K562 (cell line): ENCODE measurements around the gene AHCYL2. TPM values are rescaled to one million over a fixed set of nuclear protein-coding genes. Genes with fewer than 3 reads are reported as not detected.

Experiments used
- ATAC-seq: fragments of 200-7000 bp; cut with Tn5 transposase; 3 replicates; pipeline ENCODE4 v1.9.1; 2020; ENCODE audit warnings: moderate library complexity
- BruUV-seq: library from RNA; stranded (reverse); fragments of 400-500 nt; replicated peaks from 2 replicates; lab custom pipeline; 2021; lab: Mats Ljungman, UMichigan
- CTCF ChIA-PET: fragments of 300-600 bp; formaldehyde crosslinking; extraction: SDS; loops from one replicate; lab custom pipeline; 2021; ENCODE audit warnings: low intra/inter-chr PET ratio; lab: Yijun Ruan, JAX
- POLR2A ChIA-PET: fragments of 300-600, 350-650 bp; sonication (Branson Sonifier 250); formaldehyde crosslinking; extraction: SDS; loops from one replicate; lab custom pipeline; 2021; ENCODE audit warnings: antibody characterized with exemption, inconsistent platforms; lab: Yijun Ruan, JAX
- DNase-seq, 4 experiments: peaks; one replicate each; pipeline versions ENCODE4 v3.0.0 to v3.0.0-alpha.2; 2011 to 2018; ENCODE audit warnings: low spot score in 3 of 4, mixed read lengths in 3 of 4; ENCODE audit errors: extremely low read depth in 1 of 4
- FAIRE-seq: peaks from 2 replicates; lab custom pipeline; 2011; peaks lifted over from hg19 to GRCh38; lab: Jason Lieb, UNC
- H2AFZ ChIP-seq: 2 replicates; pipeline ENCODE4 v1.6.0; 2011; ENCODE audit warnings: low read depth, low read length, control low read depth, inconsistent platforms
- H3K27ac ChIP-seq: fragments of 200-600 bp; 3 replicates; pipeline ENCODE4 v1.8.0; 2011; ENCODE audit warnings: low read depth, mild to moderate bottlenecking, control low read depth, inconsistent platforms, low read length, moderate library complexity, mixed read lengths; ENCODE audit errors: extremely low read depth
- H3K27me3 ChIP-seq, 2 experiments: fragments of 300-600 bp in 1 of 2; 2 replicates in 1 of 2; 3 replicates in 1 of 2; pipeline versions ENCODE4 v1.6.0 to v1.8.0; 2011; ENCODE audit warnings: inconsistent platforms in 2 of 2, low read length in 2 of 2, mild to moderate bottlenecking in 1 of 2, mixed read lengths in 1 of 2, moderate library complexity in 1 of 2; ENCODE audit not compliant: control insufficient read depth in 2 of 2, insufficient read depth in 2 of 2
- H3K36me3 ChIP-seq: fragments of 300-600 bp; 3 replicates; pipeline ENCODE4 v1.8.0; 2011; ENCODE audit warnings: mild to moderate bottlenecking, low read length, inconsistent platforms; ENCODE audit not compliant: control insufficient read depth, insufficient read depth
- H3K4me1 ChIP-seq, 2 experiments: fragments of 200-600 bp in 1 of 2; replicated peaks in 1 of 2; 2 replicates in 1 of 2; 3 replicates in 1 of 2; pipeline versions ENCODE4 v1.5.1 to v1.8.0; 2011; ENCODE audit warnings: inconsistent platforms in 2 of 2, low read length in 2 of 2, mild to moderate bottlenecking in 1 of 2, mixed read lengths in 1 of 2, moderate library complexity in 1 of 2; ENCODE audit not compliant: control insufficient read depth in 2 of 2, insufficient read depth in 2 of 2
- H3K4me2 ChIP-seq: 2 replicates; pipeline ENCODE4 v1.6.1; 2011; ENCODE audit warnings: low read length, control low read depth, inconsistent platforms, mixed read lengths; ENCODE audit not compliant: insufficient read depth
- H3K4me3 ChIP-seq: fragments of 200-600 bp; sonication (generic), shearing (Covaris generic); 2 replicates; pipeline ENCODE4 v1.5.1; 2016; ENCODE audit warnings: control low read depth, inconsistent platforms
- H3K79me2 ChIP-seq: fragments of 200-600 bp; 3 replicates; pipeline ENCODE4 v1.8.0; 2011; ENCODE audit warnings: low read length, inconsistent platforms; ENCODE audit not compliant: control insufficient read depth, insufficient read depth
- H3K9ac ChIP-seq, 2 experiments: 2 replicates each; pipeline versions ENCODE4 v1.6.0 to v1.6.1; 2011; ENCODE audit warnings: low read depth in 2 of 2, low read length in 2 of 2, control low read depth in 1 of 2, inconsistent platforms in 1 of 2, mild to moderate bottlenecking in 1 of 2, mixed read lengths in 1 of 2; ENCODE audit not compliant: insufficient read depth in 1 of 2
- H3K9me1 ChIP-seq: one replicate; pipeline ENCODE4 v1.6.0; 2011; ENCODE audit warnings: inconsistent platforms, mild to moderate bottlenecking, low read length, moderate library complexity; ENCODE audit not compliant: control insufficient read depth, insufficient read depth
- H3K9me3 ChIP-seq: replicated peaks from 2 replicates; pipeline ENCODE4 v1.5.1; 2011; ENCODE audit warnings: low read depth, low read length, inconsistent platforms; ENCODE audit not compliant: control insufficient read depth, insufficient read depth
- H4K20me1 ChIP-seq: replicated peaks from 2 replicates; pipeline ENCODE4 v1.6.1; 2011; ENCODE audit warnings: low read length, inconsistent platforms, mixed read lengths; ENCODE audit not compliant: control insufficient read depth, insufficient read depth
- KDM1A ChIP-seq, 2 experiments: fragments of 450-650 bp; IDR thresholded peaks; 2 replicates each; pipeline ENCODE4 v1.6.1; 2016; ENCODE audit warnings: mild to moderate bottlenecking in 2 of 2
- POLR2B ChIP-seq: fragments of 450-650 bp; IDR thresholded peaks from 2 replicates; pipeline ENCODE4 v1.6.1; 2018; ENCODE audit warnings: low read depth; ENCODE audit not compliant: partially characterized antibody
- XRCC3 ChIP-seq: fragments of 450-650 bp; IDR thresholded peaks from 2 replicates; pipeline ENCODE4 v1.6.1; 2017; ENCODE audit warnings: mild to moderate bottlenecking, moderate library complexity
- WGBS: fragments of 100-300 bp; shearing (Covaris generic); methylation state at CpG from one replicate; pipeline ENCODE4 v1.1.6; 2016; ENCODE audit warnings: low coverage, mixed read lengths; ENCODE audit not compliant: insufficient coverage; ENCODE audit errors: missing lambda C conversion rate; 5-methylcytosine and 5-hydroxymethylcytosine counted together
- in situ Hi-C: fragments of 300-500 bp; cut with MboI; formaldehyde crosslinking; loops from 4 replicates; pipeline ENCODE4 v1.15.0; 2018; ENCODE audit warnings: inconsistent platforms, mixed read lengths
- intact Hi-C: fragments of 100-400 bp; cut with micrococcal nuclease; formaldehyde crosslinking; loops from 2 replicates; pipeline ENCODE4 v1.14.2; 2022
- polyA plus RNA-seq, 8 experiments: library from polyadenylated mRNA; depleted of rRNA in 4 of 8; stranded (reverse) in 5 of 8; unstranded in 3 of 8; fragments of >200 nt; fragmentation: Nextera tagmentation in 2 of 8; fragmentation: Illumina TruSeq in 1 of 8; extraction: Ambion mirVana in 2 of 8; extraction: Trizol in 1 of 8; gene quantifications; 2 replicates each; pipeline versions ENCODE4 v1.2.1 to v1.2.3, GENCODE V29; 2011 to 2014; ENCODE audit warnings: inconsistent platforms in 1 of 8, missing spikeins in 1 of 8
- total RNA-seq, 7 experiments: library from RNA; depleted of rRNA in 6 of 7; stranded (reverse); fragments of >200 nt in 6 of 7; fragmentation: Illumina TruSeq in 2 of 7; extraction: Trizol in 2 of 7; gene quantifications; 2 replicates each; pipeline versions ENCODE4 v1.2.1 to v1.2.3, GENCODE V29; 2011 to 2021; ENCODE audit warnings: low replicate concordance in 1 of 7
- TF ChIP-seq, protein P1 (sequence below): fragments of 450-650 bp; IDR thresholded peaks from 2 replicates; pipeline ENCODE4 v1.6.1; 2017; ENCODE audit warnings: antibody characterized with exemption

The AHCYL2 gene
- total and polyA plus RNA-seq, 9 of the 15 experiments (the other 6 are each of a cell fraction or from before 2014, with no cell fraction given) = 0.93 to 10.5 (median 5.2) TPM

DNA sequence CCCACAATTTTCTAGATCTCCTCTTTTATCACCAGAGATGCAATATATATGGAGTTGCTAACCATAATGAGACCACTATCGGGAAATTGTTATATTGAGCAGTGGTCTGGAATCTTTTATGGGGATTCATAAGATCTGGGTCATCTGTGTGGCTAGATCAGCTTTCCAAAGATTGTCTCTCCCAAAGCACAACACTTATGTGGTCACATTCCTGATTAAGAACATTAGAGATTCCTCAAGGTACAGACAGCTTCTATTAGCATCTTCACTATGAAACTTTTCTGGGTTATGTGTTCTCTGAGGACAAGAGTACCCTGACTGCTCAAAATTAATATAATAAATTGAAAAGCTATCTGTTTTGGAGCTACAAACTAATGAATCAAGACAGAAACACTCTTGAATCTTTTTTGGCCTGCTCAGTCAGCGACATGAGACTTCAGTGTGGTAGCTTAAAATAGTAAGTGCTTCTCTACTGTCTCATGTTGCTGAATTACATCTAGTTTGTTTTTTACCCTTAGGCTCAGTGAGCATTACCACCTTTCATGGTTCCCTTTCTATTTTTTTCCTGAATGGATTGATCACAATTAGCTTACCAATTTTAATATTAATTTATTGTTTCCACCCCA lies 166.8 kb downstream of the AHCYL2 start (continued):
- no peak for TF ChIP-seq XRCC3
- TF ChIP-seq, all 486 proteins: peak for 0

GRCh38 chr7:129393255-129393654 lies 168.4 kb downstream of the AHCYL2 start:
- in situ Hi-C loops = no loop called here

More at GRCh38 chr7:129393255-129393654, 168.4 kb downstream of the AHCYL2 start:
- Histone ChIP-seq H2AFZ (no peak overlapping the region), H3K27ac (no peak overlapping the region), H3K27me3 (no peaks in the 10 kb centered on the region), H3K4me2 (no peak overlapping the region), H3K36me3 (no peaks in the 10 kb centered on the region; the same call in 2 of the 3 replicates), H3K9ac (no peak overlapping the region), H3K4me3 (no peak overlapping the region), H3K9me1 (no peaks in the 10 kb centered on the region), H4K20me1 (no peaks in the 10 kb centered on the region), H3K79me2 (no peaks in the 10 kb centered on the region), H3K9me3 (no peaks in the 10 kb centered on the region), H3K4me1 (peaks cover 0 to 5% of the 10 kb centered on the region in 2 experiments; a peak in 3 of 5 replicates)
- ChIA-PET POLR2A (interaction anchor here (0.6 to 0.7 kb wide), 2 partner anchors 11 to 13 kb away, joined by 4 to 5 read pairs; no protein-coding TSS in a partner anchor), CTCF (no interaction called here)
- FAIRE-seq (no peak), DNase-seq (no peak), ATAC-seq (no peak)
- intact Hi-C loops = no loop called here
- no TSS peak for BruUV-seq
- WGBS = 53% methylated on average over 2 of the region's 2 CpGs
- TF ChIP-seq, protein P1, sequence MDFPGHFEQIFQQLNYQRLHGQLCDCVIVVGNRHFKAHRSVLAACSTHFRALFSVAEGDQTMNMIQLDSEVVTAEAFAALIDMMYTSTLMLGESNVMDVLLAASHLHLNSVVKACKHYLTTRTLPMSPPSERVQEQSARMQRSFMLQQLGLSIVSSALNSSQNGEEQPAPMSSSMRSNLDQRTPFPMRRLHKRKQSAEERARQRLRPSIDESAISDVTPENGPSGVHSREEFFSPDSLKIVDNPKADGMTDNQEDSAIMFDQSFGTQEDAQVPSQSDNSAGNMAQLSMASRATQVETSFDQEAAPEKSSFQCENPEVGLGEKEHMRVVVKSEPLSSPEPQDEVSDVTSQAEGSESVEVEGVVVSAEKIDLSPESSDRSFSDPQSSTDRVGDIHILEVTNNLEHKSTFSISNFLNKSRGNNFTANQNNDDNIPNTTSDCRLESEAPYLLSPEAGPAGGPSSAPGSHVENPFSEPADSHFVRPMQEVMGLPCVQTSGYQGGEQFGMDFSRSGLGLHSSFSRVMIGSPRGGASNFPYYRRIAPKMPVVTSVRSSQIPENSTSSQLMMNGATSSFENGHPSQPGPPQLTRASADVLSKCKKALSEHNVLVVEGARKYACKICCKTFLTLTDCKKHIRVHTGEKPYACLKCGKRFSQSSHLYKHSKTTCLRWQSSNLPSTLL = no peak
- TF ChIP-seq KDM1A (IDR thresholded peaks at IDR 0.05) = 0 out of 4 replicates have a peak, but pooled peaks have one; percentile 18 to 30
- no peak for TF ChIP-seq POLR2B
